Right lung (tissue), 5 donors: ENCODE results near the gene PARN. TPM values are rescaled to one million over a fixed set of nuclear protein-coding genes. Genes with fewer than 3 reads are reported as not detected.

Experiments
- DNase-seq, 2 donors: peaks; one replicate each; pipeline ENCODE4 v3.0.0-alpha.2; 2013
- polyA plus RNA-seq, 5 donors: library from polyadenylated mRNA; unstranded; fragments of 120-200 nt; gene quantifications; one replicate each; pipeline versions ENCODE4 v1.2.1 to v1.2.3, GENCODE V29; 2013; ENCODE audit warnings: inconsistent platforms in 1 of 5, low replicate concordance in 1 of 5; ENCODE audit not compliant: insufficient read length in 5 of 5, insufficient read depth in 1 of 5

The PARN gene
- polyA plus RNA-seq, 5 donors, result 24.4 to 30.1 (median 27.3) TPM

GRCh38 chr16:14529010-14529669, 100.9 kb downstream of the PARN start:
- DNase-seq, result peak; percentile 78 to 86

DNA sequence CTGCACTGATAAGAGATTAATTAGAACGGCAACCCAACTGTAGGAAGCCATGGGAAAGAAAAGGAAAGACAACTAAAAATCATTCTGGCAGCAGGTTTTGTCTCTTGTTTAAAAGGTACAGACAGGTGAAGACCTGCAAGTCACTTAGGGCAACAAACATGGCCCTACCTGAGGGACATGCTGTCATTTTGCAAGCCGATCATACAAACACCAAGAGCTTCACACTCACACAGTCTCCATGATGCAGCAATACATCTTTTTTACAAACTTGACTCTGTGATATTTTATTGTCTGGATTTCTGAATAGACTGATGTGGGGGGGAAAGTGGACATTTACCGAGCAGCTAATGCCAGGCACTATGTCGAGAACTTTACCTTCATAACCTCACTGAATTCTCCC, 101.8 kb downstream of the PARN start:
- no peak for DNase-seq

DNA sequence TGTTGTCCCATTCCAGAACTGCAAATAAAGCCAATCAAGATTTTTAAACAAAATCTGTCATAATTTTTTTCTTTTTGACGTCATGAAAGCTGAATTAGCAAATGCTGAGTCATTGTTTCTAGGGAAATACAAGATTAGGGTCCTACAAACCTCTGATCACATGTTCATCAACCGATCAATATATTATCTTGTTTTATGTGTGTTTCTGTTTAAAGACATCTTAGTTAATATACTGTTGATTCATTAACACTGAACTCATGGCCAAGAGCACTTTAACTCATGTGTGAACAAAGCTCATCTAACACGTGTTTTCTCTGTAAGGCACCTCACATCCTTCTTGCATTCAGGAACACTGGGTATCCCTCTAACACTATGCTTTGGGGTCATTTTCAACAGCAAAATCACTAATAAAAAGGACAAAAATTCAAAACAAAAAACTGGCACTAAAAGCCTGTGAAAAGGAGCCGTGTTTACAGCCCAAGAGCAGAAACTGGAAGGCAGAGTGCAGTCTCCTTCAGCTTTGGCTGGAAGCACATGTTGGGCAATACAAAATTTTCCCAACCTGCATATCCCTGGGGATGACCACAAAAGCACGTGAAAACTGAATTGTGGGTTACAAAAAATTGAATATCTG, 102.5 kb downstream of the PARN start:
- DNase-seq, result peak in 1 of 2 donors; percentile 20

DNA sequence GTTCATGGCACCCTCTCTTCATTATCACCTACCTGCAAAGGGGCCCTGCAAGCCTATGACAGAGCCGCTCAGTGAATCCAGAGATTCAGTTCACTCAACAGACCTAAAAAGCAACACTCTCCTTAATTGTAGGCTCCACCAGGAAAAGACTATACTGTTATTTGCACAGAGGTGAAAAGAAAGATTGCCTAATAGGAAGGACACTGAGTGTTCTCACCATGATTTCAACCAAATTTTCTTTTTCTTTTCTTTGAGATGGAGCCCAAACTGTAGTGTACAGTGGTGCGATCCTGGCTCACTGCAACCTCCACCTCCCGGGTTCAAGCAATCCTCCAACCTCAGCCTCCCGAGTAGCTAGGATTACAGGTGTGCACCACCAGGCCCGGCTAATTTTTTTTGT, 104.5 kb downstream of the PARN start:
- DNase-seq, result no peak

GRCh38 chr16:14524979-14525378, 105.1 kb downstream of the PARN start:
- no peak for DNase-seq

- DNase-seq, result no peak
Measured at GRCh38 chr16:14523632-14524031, 106.4 kb downstream of the PARN start.

DNA sequence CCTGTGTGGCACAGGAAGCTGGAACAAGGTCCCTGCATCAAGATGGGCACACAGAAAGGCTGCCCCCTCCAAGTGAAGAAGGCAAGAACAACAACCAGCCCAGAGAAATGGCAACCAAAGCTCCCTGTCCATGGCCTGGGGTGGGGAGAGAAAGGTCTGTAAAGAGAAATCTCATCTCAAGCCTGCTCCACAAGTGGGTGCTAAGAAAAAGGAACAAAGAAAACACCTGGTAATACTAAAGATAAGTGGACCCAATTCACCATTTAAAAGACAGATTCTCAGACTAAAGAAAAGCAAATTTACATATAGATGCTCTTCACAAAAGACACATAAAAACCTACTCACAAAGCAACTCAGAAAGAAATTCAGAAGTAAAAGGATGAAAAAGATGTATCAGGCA, 107.4 kb downstream of the PARN start:
- DNase-seq, result no peak

DNA sequence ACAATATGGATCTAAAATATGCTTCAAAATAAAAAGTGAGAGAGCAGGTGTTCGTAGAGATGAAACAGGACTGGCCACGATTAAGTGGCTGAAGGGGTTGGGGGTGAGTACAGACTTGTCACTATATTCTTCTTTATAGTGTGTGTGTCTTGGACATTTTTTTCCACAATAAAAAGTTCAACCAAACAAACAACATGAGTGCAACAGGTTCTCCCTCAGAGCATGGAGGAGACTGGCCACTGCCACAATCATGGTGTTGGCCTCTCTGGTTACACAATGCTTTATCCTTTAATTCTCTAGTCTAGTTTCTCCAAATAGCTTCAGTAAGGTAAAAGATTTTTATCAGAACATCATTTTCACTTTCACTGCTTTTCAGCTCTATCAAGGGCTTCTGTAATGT, 109.3 kb downstream of the PARN start:
- DNase-seq, result no peak

DNA sequence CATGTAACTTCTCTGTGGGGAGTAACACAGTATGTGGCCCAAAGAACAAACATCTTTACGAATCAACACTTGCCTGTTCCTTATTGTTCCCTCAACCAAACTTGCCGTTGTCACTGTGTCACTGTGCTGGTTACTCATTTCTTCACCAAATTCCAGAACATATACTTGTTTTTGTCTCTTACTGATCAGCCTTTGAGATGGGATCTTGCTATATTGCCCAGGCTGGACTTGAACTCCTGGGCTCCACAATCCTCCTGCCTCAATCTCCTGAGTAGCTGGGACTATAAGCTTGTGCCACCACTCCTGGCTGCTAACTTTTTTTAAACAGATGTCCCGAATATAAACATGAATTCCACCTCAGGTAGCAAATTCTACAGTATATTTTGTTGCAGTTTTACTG, 115.1 kb downstream of the PARN start:
- DNase-seq, result no peak

- no peak for DNase-seq
Measured at GRCh38 chr16:14513389-14514107, 116.5 kb downstream of the PARN start.

GRCh38 chr16:14511800-14512135, 118.3 kb downstream of the PARN start:
- DNase-seq, result no peak

- no peak for DNase-seq
Measured at GRCh38 chr16:14510939-14511799, 118.9 kb downstream of the PARN start.

- DNase-seq, result no peak
Measured at GRCh38 chr16:14510581-14510938, 119.5 kb downstream of the PARN start.

DNA sequence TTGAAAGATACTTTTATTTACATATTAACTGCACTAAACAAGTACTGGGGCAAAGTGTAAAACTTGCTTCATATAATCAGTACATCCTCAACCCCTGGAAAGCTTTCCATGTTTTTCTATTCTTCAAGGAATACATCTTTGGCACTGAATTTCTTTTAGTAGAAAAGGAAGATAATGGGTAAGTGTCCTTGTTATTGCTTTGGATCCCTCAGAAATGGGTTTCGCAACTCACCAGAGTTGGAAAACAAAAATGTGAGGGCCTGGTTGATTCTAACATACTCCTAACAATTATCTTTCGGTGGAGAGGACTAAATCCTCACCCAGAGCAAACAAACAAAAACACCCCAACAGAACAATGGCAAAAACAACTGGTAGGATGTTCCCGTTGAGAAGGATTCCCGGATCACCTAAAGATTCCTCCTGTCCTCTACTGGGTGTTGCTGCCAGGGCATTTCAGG, 120.4 kb downstream of the PARN start:
- DNase-seq, result no peak

DNA sequence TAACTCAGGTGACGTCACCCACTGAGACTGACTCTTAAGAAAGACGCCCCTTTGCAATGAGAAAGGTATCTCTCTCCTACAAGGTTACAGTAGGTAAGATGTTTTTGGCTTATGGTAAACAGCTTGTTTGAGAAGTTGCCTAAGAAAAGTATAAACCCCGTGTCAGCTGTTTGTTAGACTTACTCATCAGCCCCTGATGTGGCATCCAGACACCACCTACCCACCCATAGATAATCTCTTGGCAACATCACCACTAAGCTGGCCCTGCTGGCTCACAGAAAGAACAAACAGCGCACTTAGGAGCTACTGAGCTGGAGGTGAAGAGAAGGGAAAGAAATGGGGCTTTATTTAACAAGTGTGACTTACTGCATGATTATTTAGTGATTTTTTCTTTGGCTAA, 121.0 kb downstream of the PARN start:
- no peak for DNase-seq

- DNase-seq, result no peak
Measured at GRCh38 chr16:14505846-14506245, 124.2 kb downstream of the PARN start.

DNA sequence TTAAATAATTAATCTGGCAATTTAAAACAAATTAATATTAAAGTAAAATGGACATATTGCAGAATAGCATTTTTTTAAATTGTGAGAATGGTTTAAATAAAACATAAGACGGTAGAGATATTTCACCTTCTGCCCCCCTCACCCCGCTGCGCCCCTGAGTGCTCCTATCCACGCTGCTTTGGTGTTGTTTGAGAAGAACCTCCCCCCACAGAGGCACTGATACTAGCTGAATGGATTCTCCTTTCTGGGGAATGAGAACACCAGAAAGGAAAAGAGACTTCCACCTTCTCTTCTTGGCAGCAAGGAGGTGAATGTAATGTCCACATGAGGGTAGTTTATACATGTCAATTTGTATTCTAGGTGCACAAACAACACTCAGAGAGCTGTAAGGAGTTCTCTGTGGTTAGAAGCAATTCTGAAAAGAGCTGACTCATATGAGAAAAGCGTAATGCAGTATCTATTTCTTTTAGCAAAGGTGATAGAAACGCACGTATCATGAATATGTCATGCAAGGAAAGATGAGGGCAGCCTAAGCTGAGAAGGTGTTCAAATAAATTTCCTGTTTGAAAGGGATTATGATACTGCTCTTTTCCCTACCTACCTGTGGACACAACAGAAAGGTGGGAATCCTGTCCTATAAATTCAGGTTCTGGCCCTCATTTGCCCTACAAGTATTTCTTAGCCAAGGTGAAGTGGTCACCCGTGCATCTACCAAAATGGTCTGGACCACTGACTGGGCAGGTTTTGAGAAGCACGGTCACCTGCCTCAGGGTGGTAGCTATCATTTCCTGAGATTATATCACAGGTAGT, 126.9 kb downstream of the PARN start:
- DNase-seq, result no peak

DNA sequence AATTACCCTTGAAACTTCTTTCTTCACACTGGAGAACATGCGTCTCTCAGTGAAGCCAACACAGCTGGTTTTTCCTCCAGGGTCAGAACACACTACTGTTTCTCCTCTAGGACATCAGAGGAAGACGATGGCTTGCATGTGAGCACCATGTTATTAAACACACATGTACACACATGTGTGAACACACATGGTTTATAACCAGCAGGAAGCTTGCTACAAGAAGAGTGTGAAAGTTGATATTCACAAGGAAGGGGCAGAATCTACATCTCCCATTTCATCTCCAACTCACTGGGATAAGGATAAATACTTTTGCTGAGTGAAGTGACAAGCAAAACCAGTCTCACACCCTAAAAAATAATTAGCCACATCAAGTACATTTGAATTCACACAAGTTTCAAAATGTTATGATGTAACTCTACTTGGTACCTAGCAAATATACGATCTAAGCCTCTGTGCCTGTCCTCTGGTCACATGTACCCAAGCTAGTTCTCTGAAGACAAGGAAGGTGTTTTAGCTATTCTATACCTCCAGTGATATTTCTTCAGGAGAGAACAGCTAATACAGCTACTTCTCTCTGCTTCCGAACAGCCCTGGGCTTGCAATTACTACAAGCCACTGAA, 127.7 kb downstream of the PARN start:
- DNase-seq, result no peak

DNA sequence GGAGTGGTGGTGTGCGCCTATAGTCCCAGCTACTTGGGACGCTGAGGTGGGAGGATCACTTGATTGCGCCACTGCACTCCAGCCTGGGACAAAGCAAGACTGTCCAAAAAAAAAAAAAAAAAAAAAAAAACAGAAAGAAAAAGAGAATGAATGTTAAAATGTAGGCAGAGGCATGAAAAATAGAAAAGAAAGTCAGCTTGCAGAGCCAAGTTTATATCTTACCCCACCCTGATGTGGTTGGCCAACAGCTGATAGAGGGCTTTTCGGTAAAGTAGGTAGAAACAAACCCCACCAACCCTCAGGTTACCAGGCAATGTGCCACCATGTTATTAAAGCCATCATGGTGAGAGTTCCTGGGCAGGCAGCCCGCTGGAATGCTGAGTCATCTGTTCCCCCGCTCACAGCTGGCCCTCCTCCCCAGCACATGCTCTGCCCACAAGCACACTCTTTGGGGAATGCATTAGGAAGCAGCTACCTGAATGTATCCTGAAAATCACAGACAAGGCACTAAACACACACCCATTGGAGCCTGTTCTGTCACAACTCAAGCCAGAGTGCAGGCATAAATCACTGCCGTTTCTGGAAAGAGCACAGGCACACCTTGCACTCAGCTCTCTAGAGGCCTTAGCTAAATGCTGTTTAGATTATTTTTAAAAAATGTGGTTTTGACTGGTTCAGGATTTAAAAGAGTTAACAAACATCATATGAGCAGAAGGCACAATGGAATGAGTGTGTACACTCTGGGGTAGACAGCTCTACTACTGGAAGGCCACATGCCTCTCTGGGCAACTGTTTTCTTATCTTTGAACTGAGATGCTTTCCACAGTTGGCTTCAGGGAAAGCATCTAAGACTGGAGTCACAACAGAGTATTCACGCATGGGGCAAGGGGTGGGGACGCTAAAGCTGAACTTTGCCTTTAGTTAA, 128.5 kb downstream of the PARN start:
- DNase-seq, result peak; percentile 51 to 69

- DNase-seq, result no peak
Measured at GRCh38 chr16:14500791-14501190, 129.3 kb downstream of the PARN start.
